Psoas muscle (tissue), 8 donors: ENCODE measurements around the gene ADAM15. TPM values are rescaled to one million over a fixed set of nuclear protein-coding genes. Genes with fewer than 3 reads are reported as not detected.

Source experiments
- ATAC-seq, 4 donors: fragments of 200-7000 bp; cut with Tn5 transposase; one replicate each; pipeline ENCODE4 v1.9.1; 2020; ENCODE audit warnings: moderate library complexity in 3 of 4, mild to moderate bottlenecking in 2 of 4
- DNase-seq, 2 donors: peaks; one replicate each; pipeline ENCODE4 v3.0.0-alpha.2; 2020
- H3K27ac ChIP-seq: fragments of 200-600 bp; one replicate; pipeline ENCODE4 v1.8.0; 2022
- H3K27me3 ChIP-seq, 3 donors: fragments of 200-600 bp in 1 of 3; one replicate each; pipeline versions ENCODE4 v1.6.1 to v1.8.0; 2013 to 2022; ENCODE audit warnings: low read length in 2 of 3, mild to moderate bottlenecking in 2 of 3, moderate library complexity in 1 of 3; ENCODE audit not compliant: insufficient read depth in 3 of 3
- H3K36me3 ChIP-seq, 2 donors: fragments of 200-600 bp in 1 of 2; one replicate each; pipeline versions ENCODE4 v1.6.1 to v1.8.0; 2013 to 2022; ENCODE audit warnings: low read depth in 1 of 2, mild to moderate bottlenecking in 1 of 2, moderate library complexity in 1 of 2; ENCODE audit not compliant: insufficient read depth in 1 of 2
- H3K4me1 ChIP-seq: fragments of 200-600 bp; one replicate; pipeline ENCODE4 v1.8.0; 2022
- H3K4me3 ChIP-seq: fragments of 200-600 bp; one replicate; pipeline ENCODE4 v1.8.0; 2022; ENCODE audit warnings: mild to moderate bottlenecking
- H3K9me3 ChIP-seq: fragments of 200-600 bp; one replicate; pipeline ENCODE4 v1.8.0; 2022
- CTCF ChIP-seq: fragments of 200-600 bp; IDR thresholded peaks from one replicate; pipeline ENCODE4 v1.8.0; 2022; ENCODE audit warnings: antibody characterized with exemption
- WGBS, 3 donors: extraction: QIAGEN DNeasy Blood & Tissue Kit; methylation state at CpG; one replicate each; pipeline versions ENCODE4 v1.1.6 to v1.1.7; 2013; 5-methylcytosine and 5-hydroxymethylcytosine counted together
- intact Hi-C, 2 donors: fragments of 100-400 bp; cut with DNase I; formaldehyde crosslinking; loops; one replicate each; pipeline versions ENCODE4 v1.11.0 to v1.14.2; 2022
- long read RNA-seq, 2 donors: library from polyadenylated mRNA; unstranded; transcript quantifications; one replicate each; pipeline ENCODE4 v2.0.0, GENCODE V29; 2021
- polyA plus RNA-seq, 3 donors: library from polyadenylated mRNA; stranded (reverse); fragments of 200-250 nt; gene quantifications; one replicate each; pipeline ENCODE4 v1.2.3, GENCODE V29; 2013
- total RNA-seq, 4 donors: library from RNA; stranded (reverse); fragmentation: NEBNext Ultra II Directional in 2 of 4; extraction: Animal tissue kit (Norgen Biotek cat#: 25700) in 2 of 4; gene quantifications; one replicate each; pipeline versions ENCODE4 v1.2.1 to v1.2.4, GENCODE V29; 2021 to 2023
- donor health status: healthy with polysubstance abuse.
- donor health status: DM: no; HTN: no; CAD: no; lungs with moderate emphysema.
- donor health status: Bipolar disorder and iron deficiency.
- donor health status: healthy.
- donor health status: DM: yes; HTN: yes; CAD: no.
- donor health status: DM: no; HTN: no; CAD: no.
- donor health status: DM: no; HTN: no; CAD: no.
- donor health status: DM: yes; HTN: yes; CAD: no.

ADAM15 gene
- total RNA-seq = 10 to 100 TPM; 38.4 to 50.9 (median 49.3) TPM
- polyA plus RNA-seq = 10 to 100 TPM; 33.2 to 45.4 (median 41.0) TPM
- long read RNA-seq, donor 1, transcript ADAM15-201 (21 exons, 2,799 nt) = major isoform, 5 of 28 reads
- long read RNA-seq, donor 1, partial matches to known transcripts = 7 of 28 reads
- long read RNA-seq, donor 1, other reads (novel, unspliced or antisense) = 9 of 28 reads
- long read RNA-seq, donor 2, transcript ADAM15-201 (21 exons, 2,799 nt) = major isoform, 17 of 52 reads
- long read RNA-seq, donor 2, partial matches to known transcripts = 10 of 52 reads
- long read RNA-seq, donor 2, other reads (novel, unspliced or antisense) = 14 of 52 reads

GRCh38 chr1:155050560-155051341, at the start of gene ADAM15:
TSS of gene ADAM15 (plus strand) at chr1:155051316. CDS start at chr1:155051387, 71 bp downstream.
- 0 to 1% (median 1%) methylated on average over 76 to 99 of the region's 99 CpGs for WGBS, 3 donors
- TF ChIP-seq CTCF = peak; percentile 93

GRCh38 chr1:155001425-155001674, 49.8 kb upstream of the ADAM15 start:
- TF ChIP-seq CTCF = no peak
- intact Hi-C loops = loop anchor here in 1 of 2 donors (5.0 kb wide), 1 partner anchor 39 kb away; the partner anchor contains the start of gene PYGO2
- ATAC-seq (no peak), DNase-seq (no peak)
- H3K4me1 ChIP-seq = peaks cover 37% of the 10 kb centered on the region
- H3K36me3 ChIP-seq = no peaks in the 10 kb centered on the region
- peak overlapping the region; percentile 91 for H3K27ac ChIP-seq
- H3K9me3 ChIP-seq = no peaks in the 10 kb centered on the region
- H3K27me3 ChIP-seq = no peaks in the 10 kb centered on the region
- 1% methylated on average over 11 of the region's 11 CpGs for WGBS, 3 donors
- H3K4me3 ChIP-seq = peak overlapping the region; percentile 78

More at GRCh38 chr1:155050560-155051341, at the start of gene ADAM15:
- Histone ChIP-seq H3K4me1 (peaks cover 23% of the 10 kb centered on the region), H3K27me3 (no peaks in the 10 kb centered on the region), H3K9me3 (no peaks in the 10 kb centered on the region), H3K4me3 (peak within 1 kb of the TSS; percentile 88), H3K36me3 (peaks cover 0 to 28% of the 10 kb centered on the region in 2 donors), H3K27ac (peak within 1 kb of the TSS; percentile 86)
- intact Hi-C loops = loop anchor here in 1 of 2 donors (10.0 kb wide), 1 partner anchor 496 kb away; the partner anchor contains the start of gene UBE2Q1
- DNase-seq (peak; percentile 88 to 93), ATAC-seq (peak; percentile 87 to 89 (median 88))

GRCh38 chr1:155001675-155002463, 49.2 kb upstream of the ADAM15 start:
- H3K9me3 ChIP-seq = no peaks in the 10 kb centered on the region
- H3K36me3 ChIP-seq = no peaks in the 10 kb centered on the region
- ATAC-seq (peak; percentile 71 to 75 (median 74)), DNase-seq (peak; percentile 100)
- intact Hi-C loops = loop anchor here (2.0 to 5.0 kb wide), 3 partner anchors 15 to 40 kb away; partner anchors contain the start of genes CKS1B (in 1 of the 2) and PYGO2 (in 1 of the 2)
- peak overlapping the region; percentile 78 for H3K4me3 ChIP-seq
- no peaks in the 10 kb centered on the region for H3K27me3 ChIP-seq
- WGBS, 3 donors = 0% methylated on average over 23 to 38 of the region's 38 CpGs
- H3K27ac ChIP-seq = peak overlapping the region; percentile 91
- peaks cover 42% of the 10 kb centered on the region for H3K4me1 ChIP-seq
- TF ChIP-seq CTCF = peak; percentile 26

GRCh38 chr1:155002464-155003226, 48.5 kb upstream of the ADAM15 start, which contains the start of gene ZBTB7B:
TSS of gene ZBTB7B (plus strand) at chr1:155002802. CDS start at chr1:155014661, 11,859 bp downstream.
- TF ChIP-seq CTCF = no peak
- DNase-seq = peak; percentile 60 to 82
- intact Hi-C loops = loop anchor here (2.0 to 5.0 kb wide), 3 partner anchors 14 to 40 kb away; partner anchors contain the start of genes CKS1B (in 1 of the 2) and PYGO2 (in 1 of the 2)

More at GRCh38 chr1:155002464-155003226, 48.5 kb upstream of the ADAM15 start, which contains the start of gene ZBTB7B:
- H3K36me3 ChIP-seq = no peaks in the 10 kb centered on the region
- H3K27ac ChIP-seq = peak within 1 kb of the TSS; percentile 94
- peak; percentile 1 to 2 (median 1) for ATAC-seq
- WGBS, 3 donors = 0 to 2% (median 1%) methylated on average over 18 to 35 of the region's 35 CpGs
- no peaks in the 10 kb centered on the region for H3K27me3 ChIP-seq
- peaks cover 47% of the 10 kb centered on the region for H3K4me1 ChIP-seq
- no peaks in the 10 kb centered on the region for H3K9me3 ChIP-seq
- peak within 1 kb of the TSS; percentile 78 for H3K4me3 ChIP-seq
